Smooth muscle cell (in vitro differentiated cells): ENCODE measurements around the gene MEF2A. TPM values are rescaled to one million over a fixed set of nuclear protein-coding genes. Genes with fewer than 3 reads are reported as not detected.

ENCODE experiments used
- DNase-seq: peaks from one replicate; lab custom pipeline; 2025; ENCODE audit not compliant: unreplicated experiment; lab: John Stamatoyannopoulos, UW
- H2AFZ ChIP-seq: fragments of 200-600 bp; sonication (generic); 2 replicates; pipeline ENCODE4 v1.6.0; 2016; ENCODE audit warnings: antibody characterized with exemption, low read depth, mild to moderate bottlenecking
- H3F3A ChIP-seq: fragments of 200-600 bp; sonication (generic); 2 replicates; pipeline ENCODE4 v1.6.0; 2017; ENCODE audit warnings: antibody characterized with exemption, low read depth
- H3K27ac ChIP-seq: fragments of 200-600 bp; sonication (generic); 2 replicates; pipeline ENCODE4 v1.5.1; 2016; ENCODE audit warnings: low read depth, mild to moderate bottlenecking
- H3K27me3 ChIP-seq: fragments of 200-600 bp; sonication (generic); 2 replicates; pipeline ENCODE4 v1.6.1; 2016; ENCODE audit warnings: low read depth, mild to moderate bottlenecking
- H3K36me3 ChIP-seq: fragments of 200-600 bp; sonication (generic); 2 replicates; pipeline ENCODE4 v1.5.1; 2016; ENCODE audit warnings: low read depth
- H3K4me1 ChIP-seq: fragments of 200-600 bp; sonication (generic); 2 replicates; pipeline ENCODE4 v1.5.1; 2016; ENCODE audit warnings: low read depth
- H3K4me2 ChIP-seq: fragments of 200-600 bp; sonication (generic); 2 replicates; pipeline ENCODE4 v1.6.0; 2016; ENCODE audit warnings: mild to moderate bottlenecking
- H3K4me3 ChIP-seq: fragments of 200-600 bp; sonication (generic); 2 replicates; pipeline ENCODE4 v1.5.1; 2016; ENCODE audit warnings: mild to moderate bottlenecking
- H3K79me2 ChIP-seq: fragments of 200-600 bp; sonication (generic); 2 replicates; pipeline ENCODE4 v1.6.0; 2016; ENCODE audit warnings: low read depth, mild to moderate bottlenecking
- H3K9ac ChIP-seq: fragments of 200-600 bp; sonication (generic); 2 replicates; pipeline ENCODE4 v1.6.0; 2016; ENCODE audit warnings: low read depth
- H3K9me3 ChIP-seq: fragments of 200-600 bp; sonication (generic); replicated peaks from 2 replicates; pipeline ENCODE4 v1.5.1; 2016; ENCODE audit warnings: low read depth
- H4K20me1 ChIP-seq: fragments of 200-600 bp; sonication (generic); 2 replicates; pipeline ENCODE4 v1.6.0; 2016; ENCODE audit warnings: low read depth
- WGBS: methylation state at CpG from one replicate; pipeline ENCODE4 v1.1.7; 2016; ENCODE audit warnings: low lambda C conversion rate; 5-methylcytosine and 5-hydroxymethylcytosine counted together
- polyA plus RNA-seq: library from polyadenylated mRNA; unstranded; fragments of >200 nt; fragmentation: Nextera tagmentation; extraction: Ambion mirVana; gene quantifications from 2 replicates; pipeline ENCODE4 v1.2.1, GENCODE V29; 2016
- total RNA-seq: library from RNA; depleted of rRNA; stranded (reverse); fragments of >200 nt; gene quantifications from 2 replicates; pipeline ENCODE4 v1.2.3, GENCODE V29; 2014
- TF ChIP-seq, protein P1 (sequence below): fragments of 200-600 bp; sonication (generic); IDR thresholded peaks from 2 replicates; pipeline ENCODE4 v1.5.1; 2017; ENCODE audit warnings: borderline replicate concordance, mild to moderate bottlenecking, antibody characterized with exemption; ENCODE audit not compliant: insufficient read depth, poor library complexity, severe bottlenecking

MEF2A gene
- total and polyA plus RNA-seq, 2 experiments from 2014 or later: 12.3 to 75.8 TPM

DNA sequence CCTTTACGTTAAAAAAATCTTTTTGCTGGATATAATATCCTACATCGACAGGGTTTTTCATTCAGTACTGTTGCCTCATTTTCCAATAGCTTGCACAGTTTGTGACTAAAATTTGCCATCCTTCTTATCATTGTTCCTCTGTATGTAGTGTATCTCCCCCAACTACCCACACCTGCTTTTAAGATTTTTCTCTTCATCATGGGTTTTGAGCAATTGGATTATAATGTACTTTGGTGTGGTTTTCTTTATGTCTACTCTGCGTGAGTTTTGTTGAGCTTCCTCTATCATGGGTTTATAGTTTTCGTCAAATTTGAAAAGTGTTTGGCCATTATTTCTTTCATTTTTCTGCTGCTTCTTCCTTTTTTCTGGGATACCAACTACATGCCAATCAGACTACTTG lies 39.6 kb upstream of the MEF2A start:
- Histone ChIP-seq H3K9ac (no peak overlapping the region), H3K9me3 (peaks cover 3% of the 10 kb centered on the region), H3K36me3 (no peaks in the 10 kb centered on the region), H3F3A (no peaks in the 10 kb centered on the region), H3K27me3 (no peaks in the 10 kb centered on the region), H4K20me1 (no peaks in the 10 kb centered on the region), H3K79me2 (no peaks in the 10 kb centered on the region), H3K4me1 (no peaks in the 10 kb centered on the region), H3K4me3 (no peak overlapping the region), H2AFZ (no peak overlapping the region), H3K27ac (no peak overlapping the region), H3K4me2 (no peak overlapping the region)
- 81% methylated on average over 4 of the region's 4 CpGs for WGBS
- no peak for DNase-seq
- TF ChIP-seq, protein P1, sequence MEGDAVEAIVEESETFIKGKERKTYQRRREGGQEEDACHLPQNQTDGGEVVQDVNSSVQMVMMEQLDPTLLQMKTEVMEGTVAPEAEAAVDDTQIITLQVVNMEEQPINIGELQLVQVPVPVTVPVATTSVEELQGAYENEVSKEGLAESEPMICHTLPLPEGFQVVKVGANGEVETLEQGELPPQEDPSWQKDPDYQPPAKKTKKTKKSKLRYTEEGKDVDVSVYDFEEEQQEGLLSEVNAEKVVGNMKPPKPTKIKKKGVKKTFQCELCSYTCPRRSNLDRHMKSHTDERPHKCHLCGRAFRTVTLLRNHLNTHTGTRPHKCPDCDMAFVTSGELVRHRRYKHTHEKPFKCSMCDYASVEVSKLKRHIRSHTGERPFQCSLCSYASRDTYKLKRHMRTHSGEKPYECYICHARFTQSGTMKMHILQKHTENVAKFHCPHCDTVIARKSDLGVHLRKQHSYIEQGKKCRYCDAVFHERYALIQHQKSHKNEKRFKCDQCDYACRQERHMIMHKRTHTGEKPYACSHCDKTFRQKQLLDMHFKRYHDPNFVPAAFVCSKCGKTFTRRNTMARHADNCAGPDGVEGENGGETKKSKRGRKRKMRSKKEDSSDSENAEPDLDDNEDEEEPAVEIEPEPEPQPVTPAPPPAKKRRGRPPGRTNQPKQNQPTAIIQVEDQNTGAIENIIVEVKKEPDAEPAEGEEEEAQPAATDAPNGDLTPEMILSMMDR: no peak

DNA sequence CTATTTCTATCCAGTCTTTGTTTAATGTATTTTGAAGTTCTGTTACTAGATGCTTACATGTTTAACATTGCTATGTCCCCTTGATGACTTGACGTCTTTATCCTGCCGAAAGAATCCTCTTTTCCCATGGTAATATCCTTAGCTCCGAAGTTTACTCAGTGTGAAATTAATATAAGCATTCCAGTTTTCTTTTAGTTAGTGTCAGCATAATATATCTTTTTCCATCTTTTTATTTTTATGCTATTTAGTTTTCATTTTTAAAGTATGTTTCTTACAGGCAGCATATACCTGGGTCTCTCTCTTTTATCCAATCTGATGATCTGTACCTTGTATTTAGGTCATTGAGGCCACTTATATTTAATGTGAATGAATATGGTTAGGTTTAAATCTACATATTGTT lies 39.1 kb upstream of the MEF2A start:
- no peak overlapping the region for H3K4me2 ChIP-seq
- no peaks in the 10 kb centered on the region for H3K79me2 ChIP-seq
- H3K36me3 ChIP-seq: no peaks in the 10 kb centered on the region
- no peak overlapping the region for H3K4me3 ChIP-seq
- no peak overlapping the region for H2AFZ ChIP-seq
- H3K27ac ChIP-seq: no peak overlapping the region
- H3F3A ChIP-seq: no peaks in the 10 kb centered on the region
- H3K9me3 ChIP-seq: peaks cover 3% of the 10 kb centered on the region
- H4K20me1 ChIP-seq: no peaks in the 10 kb centered on the region
- TF ChIP-seq, protein P1: no peak
- H3K4me1 ChIP-seq: no peaks in the 10 kb centered on the region
- H3K27me3 ChIP-seq: no peaks in the 10 kb centered on the region
- H3K9ac ChIP-seq: no peak overlapping the region
- 90% methylated on average over 3 of the region's 3 CpGs for WGBS
- no peak for DNase-seq

DNA sequence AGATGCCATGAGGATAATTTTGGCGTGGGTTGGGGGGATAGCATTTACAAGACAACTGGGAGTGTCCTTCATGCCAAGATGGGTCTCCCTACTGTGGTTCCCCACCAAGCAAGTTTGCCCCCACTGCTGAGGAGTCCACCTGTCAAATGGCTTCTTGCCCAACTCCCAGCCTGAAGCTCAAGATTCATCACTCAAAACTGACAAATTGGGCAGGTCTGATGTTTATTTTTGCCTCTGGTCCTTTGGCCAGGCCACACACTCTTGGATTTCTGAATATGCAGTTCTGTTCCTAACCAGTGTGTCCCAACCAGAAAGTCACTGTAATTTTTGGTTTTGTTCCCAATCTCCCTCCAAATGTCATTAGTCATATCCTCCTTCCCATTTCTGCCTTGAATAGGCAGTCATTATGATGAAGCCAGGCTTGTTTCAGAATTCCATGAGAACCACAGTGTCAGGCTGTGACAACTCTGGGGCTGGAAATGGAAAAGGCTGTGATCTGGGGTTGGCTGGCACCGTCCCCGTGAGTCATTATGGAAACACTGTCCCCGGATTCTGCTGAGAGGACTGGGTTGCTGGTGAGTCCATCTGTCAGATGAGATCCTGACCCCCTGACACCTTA lies 29.3 kb upstream of the MEF2A start:
- WGBS: 25% methylated on average over 4 of the region's 4 CpGs
- TF ChIP-seq, protein P1: no peak
- peaks cover 5% of the 10 kb centered on the region for H3K27me3 ChIP-seq
- H3K27ac ChIP-seq: peak overlapping the region; percentile 64
- DNase-seq: peak; percentile 10
- H3K4me3 ChIP-seq: no peak overlapping the region
- peak overlapping the region; percentile 13 for H3K4me2 ChIP-seq
- H3K36me3 ChIP-seq: no peaks in the 10 kb centered on the region
- no peaks in the 10 kb centered on the region for H3K79me2 ChIP-seq
- no peak overlapping the region for H2AFZ ChIP-seq
- peaks cover 3% of the 10 kb centered on the region for H3F3A ChIP-seq
- no peaks in the 10 kb centered on the region for H4K20me1 ChIP-seq
- H3K4me1 ChIP-seq: no peaks in the 10 kb centered on the region
- no peak overlapping the region for H3K9ac ChIP-seq
- no peaks in the 10 kb centered on the region for H3K9me3 ChIP-seq

DNA sequence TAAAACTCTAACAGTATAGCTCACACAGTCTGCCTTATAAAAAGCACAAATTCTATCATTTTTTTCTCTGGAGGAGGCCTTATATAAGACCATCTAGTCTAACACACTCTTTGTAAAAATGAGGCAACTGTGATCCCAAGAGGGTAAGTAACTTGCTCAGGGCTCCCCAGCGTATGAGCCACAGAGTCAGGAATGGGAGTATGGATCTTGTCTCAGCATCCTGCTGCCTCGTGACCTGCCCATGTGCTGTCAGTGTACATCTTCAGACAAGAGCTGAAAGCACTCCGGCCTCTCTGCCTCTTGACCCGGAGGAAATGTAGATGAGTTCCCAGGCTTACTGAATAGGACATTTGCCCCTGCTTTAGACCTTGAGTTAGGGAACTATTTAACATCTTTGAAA lies 28.4 kb upstream of the MEF2A start:
- Histone ChIP-seq H3K4me3 (no peak overlapping the region), H3K27me3 (peaks cover 5% of the 10 kb centered on the region), H3K36me3 (no peaks in the 10 kb centered on the region), H3K9ac (peak overlapping the region; percentile 3), H4K20me1 (no peaks in the 10 kb centered on the region), H3F3A (peaks cover 3% of the 10 kb centered on the region), H3K4me1 (no peaks in the 10 kb centered on the region), H2AFZ (no peak overlapping the region), H3K79me2 (no peaks in the 10 kb centered on the region), H3K27ac (peak overlapping the region; percentile 64), H3K4me2 (peak overlapping the region; percentile 13), H3K9me3 (no peaks in the 10 kb centered on the region)
- TF ChIP-seq, protein P1: no peak
- no peak for DNase-seq
- WGBS: 66% methylated on average over 4 of the region's 4 CpGs
